ENCODE data around the gene TNFRSF6B.

Gene TNFRSF6B

DNA sequence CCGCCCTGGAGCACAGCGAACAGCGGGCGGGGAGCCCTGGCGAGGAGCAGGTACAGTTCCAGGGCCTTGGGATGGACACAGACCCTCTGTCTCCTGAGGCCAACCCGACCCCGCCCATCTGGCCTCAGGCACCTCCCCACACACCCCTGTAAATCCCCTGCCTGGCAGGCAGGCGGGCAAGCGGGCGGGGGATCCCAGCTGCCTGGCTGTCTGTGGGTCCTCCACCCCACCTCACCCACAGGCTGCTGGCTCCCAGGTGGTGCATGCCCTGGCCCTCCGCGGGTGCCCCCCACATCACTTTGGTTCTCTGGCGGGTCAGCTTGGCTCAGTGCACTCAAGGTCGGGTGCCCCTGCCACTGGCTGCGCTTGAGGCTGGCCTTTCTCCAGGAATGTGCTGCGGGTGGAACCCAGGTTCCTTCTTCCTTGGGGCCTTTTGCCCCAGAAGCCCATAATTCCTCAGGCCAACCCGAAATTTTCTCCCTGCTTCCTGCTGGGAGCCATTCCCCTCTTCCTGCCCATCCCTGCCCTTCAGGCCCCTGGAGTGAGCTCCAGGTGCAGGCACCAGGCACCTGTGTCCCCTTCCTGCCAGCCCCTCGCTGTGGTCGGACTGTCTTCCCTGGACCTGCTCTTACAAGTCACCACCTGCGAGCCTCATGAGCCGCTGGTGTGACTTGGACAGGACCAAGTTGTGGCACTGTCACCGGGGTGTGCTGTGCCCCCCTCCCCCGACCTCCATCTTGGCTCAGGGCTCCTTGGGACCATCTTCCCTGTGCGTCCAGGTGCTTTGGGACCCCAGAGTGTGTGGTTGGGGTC lies 5.3 kb upstream of the TNFRSF6B start:
- TF ChIP-seq, protein P1, sequence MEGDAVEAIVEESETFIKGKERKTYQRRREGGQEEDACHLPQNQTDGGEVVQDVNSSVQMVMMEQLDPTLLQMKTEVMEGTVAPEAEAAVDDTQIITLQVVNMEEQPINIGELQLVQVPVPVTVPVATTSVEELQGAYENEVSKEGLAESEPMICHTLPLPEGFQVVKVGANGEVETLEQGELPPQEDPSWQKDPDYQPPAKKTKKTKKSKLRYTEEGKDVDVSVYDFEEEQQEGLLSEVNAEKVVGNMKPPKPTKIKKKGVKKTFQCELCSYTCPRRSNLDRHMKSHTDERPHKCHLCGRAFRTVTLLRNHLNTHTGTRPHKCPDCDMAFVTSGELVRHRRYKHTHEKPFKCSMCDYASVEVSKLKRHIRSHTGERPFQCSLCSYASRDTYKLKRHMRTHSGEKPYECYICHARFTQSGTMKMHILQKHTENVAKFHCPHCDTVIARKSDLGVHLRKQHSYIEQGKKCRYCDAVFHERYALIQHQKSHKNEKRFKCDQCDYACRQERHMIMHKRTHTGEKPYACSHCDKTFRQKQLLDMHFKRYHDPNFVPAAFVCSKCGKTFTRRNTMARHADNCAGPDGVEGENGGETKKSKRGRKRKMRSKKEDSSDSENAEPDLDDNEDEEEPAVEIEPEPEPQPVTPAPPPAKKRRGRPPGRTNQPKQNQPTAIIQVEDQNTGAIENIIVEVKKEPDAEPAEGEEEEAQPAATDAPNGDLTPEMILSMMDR (conservative IDR thresholded peaks at IDR 0.05; ENCODE audit: low read depth, low read length) = no peak
- H3K4me3 ChIP-seq (ENCODE audit: low read depth, low read length) = no peak overlapping the region
- DNase-seq (ENCODE audit: low read depth) = no peak

DNA sequence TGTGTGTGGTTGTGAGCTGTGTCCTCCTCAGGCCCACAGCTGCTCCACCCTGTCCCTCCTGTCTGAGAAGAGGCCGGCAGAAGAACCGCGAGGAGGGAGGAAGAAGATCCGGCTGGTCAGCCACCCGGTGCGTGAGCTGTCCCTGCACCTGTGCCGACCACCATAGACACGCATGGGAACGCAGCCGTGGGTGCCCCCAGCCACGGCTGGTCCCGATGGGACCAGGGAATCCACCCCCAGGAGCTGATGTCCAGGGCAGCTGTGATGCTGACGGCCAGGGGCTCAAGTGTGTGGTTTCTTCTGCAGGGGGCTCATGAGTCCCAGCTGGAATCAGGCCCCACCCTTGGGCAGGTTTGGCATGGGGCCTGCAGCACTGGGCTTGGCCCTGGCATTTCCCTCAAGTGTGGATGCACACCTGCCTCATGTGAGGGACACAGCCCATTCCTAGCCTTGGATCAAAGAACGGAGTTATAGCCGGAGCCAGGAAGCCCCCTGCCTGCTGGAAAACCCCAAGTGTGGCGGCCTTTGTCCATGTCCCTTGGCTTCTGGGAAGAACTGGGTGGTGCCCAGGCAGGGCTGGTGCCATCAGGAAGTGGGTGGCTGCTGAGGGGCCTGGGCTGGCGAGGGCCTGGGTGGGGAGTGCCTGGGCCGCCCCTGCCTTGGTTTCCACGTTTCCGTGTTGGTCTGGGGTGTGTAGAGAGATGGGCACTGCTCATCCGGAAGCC lies 4.6 kb upstream of the TNFRSF6B start:
- no peak for DNase-seq (ENCODE audit: low read depth)
- no peak overlapping the region for H3K4me3 ChIP-seq (ENCODE audit: low read depth, low read length)
- TF ChIP-seq, protein P1 (conservative IDR thresholded peaks at IDR 0.05; ENCODE audit: low read depth, low read length) = no peak

DNA sequence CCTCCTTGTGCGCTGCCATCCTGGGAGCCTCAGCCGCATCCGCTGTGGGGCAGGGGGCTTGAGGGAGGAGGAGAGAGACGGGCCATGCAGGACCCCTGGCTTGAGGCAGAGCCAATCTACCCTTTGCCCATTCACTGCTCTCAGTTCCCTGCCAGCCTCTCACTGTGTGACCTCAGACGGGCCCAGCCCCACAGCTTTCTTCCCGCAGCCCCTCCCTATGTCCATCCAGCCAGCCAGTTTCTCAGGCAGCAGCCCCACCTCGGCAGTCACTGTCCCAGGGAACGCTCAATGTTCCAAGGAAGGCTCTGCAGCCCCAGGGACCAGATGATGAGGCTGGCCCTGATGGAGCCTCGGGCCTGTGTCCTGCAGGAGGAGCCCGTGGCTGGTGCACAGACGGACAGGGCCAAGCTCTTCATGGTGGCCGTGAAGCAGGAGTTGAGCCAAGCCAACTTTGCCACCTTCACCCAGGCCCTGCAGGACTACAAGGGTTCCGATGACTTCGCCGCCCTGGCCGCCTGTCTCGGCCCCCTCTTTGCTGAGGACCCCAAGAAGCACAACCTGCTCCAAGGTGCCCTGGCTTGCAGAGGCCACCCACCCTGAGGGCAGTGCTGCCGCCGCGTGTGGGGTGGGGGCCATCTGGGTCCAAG lies 3.9 kb upstream of the TNFRSF6B start:
- H3K4me3 ChIP-seq (ENCODE audit: low read depth, low read length) = no peak overlapping the region
- TF ChIP-seq, protein P1 (conservative IDR thresholded peaks at IDR 0.05; ENCODE audit: low read depth, low read length) = peak; percentile 20
- no peak for DNase-seq (ENCODE audit: low read depth)

DNA sequence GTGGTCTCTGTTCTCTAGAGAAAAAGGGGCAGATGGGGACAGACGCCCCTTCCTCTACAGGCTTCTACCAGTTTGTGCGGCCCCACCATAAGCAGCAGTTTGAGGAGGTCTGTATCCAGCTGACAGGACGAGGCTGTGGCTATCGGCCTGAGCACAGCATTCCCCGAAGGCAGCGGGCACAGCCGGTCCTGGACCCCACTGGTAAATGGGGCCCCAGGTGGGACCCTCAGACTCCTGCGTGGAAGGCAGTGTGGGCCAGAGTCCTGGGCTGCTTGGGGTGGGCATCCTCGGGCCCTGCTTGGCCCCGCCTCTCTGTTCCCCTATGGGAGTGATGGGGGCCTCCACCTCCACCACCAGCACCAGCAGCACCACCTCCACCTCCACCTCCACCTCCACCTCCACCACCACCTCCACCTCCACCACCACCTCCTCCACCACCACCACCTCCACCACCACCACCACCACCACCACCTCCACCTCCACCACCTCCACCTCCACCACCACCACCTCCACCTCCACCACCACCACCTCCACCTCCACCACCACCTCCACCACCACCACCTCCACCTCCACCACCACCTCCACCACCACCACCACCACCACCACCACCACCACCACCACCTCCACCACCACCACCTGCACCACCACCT lies 3.2 kb upstream of the TNFRSF6B start:
- no peak for DNase-seq (ENCODE audit: low read depth)
- TF ChIP-seq, protein P1 (conservative IDR thresholded peaks at IDR 0.05; ENCODE audit: low read depth, low read length) = no peak
- no peak overlapping the region for H3K4me3 ChIP-seq (ENCODE audit: low read depth, low read length)

DNA sequence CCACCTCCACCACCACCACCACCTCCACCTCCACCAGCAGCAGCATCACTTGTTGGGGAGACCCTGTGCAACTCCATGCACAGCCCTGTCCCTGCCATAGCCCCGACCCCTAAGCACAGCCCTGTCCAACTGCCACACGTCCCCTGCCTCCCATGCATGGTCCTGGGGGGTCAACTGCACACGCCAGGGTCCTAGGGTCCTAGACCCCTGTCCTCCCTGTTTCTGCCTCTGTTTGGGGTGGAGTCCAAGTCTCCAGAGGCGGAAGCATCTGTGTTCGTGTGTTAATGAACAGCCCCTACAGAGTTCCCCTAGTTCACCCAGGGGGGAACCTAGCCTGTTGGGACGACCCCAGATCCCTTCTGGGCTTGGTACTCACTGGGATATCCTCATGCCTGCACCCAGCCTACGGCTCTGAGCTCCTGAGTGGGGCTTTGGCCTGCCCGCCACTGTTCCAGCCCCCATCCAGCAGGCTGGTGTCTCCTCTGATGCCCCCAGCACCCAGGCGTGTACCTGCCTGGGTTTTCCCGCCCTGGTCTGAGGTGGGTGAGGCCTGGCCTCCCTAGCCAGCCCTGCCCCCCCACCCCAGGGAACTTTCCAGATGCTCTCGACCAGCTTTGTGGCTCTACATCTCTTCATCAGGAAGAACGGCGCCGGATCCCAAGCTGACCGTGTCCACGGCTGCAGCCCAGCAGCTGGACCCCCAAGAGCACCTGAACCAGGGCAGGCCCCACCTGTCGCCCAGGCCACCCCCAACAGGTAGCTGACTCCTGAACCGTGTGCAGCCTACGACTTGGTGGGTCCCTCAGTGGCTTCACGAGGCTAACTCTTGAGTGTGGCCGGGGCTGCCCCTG lies 2.5 kb upstream of the TNFRSF6B start:
- TF ChIP-seq, protein P1 (conservative IDR thresholded peaks at IDR 0.05; ENCODE audit: low read depth, low read length) = no peak
- DNase-seq (ENCODE audit: low read depth) = no peak
- no peak overlapping the region for H3K4me3 ChIP-seq (ENCODE audit: low read depth, low read length)

Data from choroid plexus epithelial cell (primary cell).